GM19455 (cell line): Measurements from ENCODE around the gene RFC2.

Source experiments
- ATAC-seq: cut with Tn5 transposase; IDR thresholded peaks from one replicate; pipeline ENCODE4 v1.9.1; 2021; ENCODE audit not compliant: unreplicated experiment

RFC2 gene

GRCh38 chr7:74193913-74194312, 60.3 kb downstream of the RFC2 start:
- ATAC-seq = no peak

GRCh38 chr7:74193054-74193453, 61.1 kb downstream of the RFC2 start:
- no peak for ATAC-seq

GRCh38 chr7:74191231-74191630, 63.0 kb downstream of the RFC2 start:
- no peak for ATAC-seq

GRCh38 chr7:74190259-74190658, 63.9 kb downstream of the RFC2 start:
- ATAC-seq = no peak

GRCh38 chr7:74187915-74188675, 66.1 kb downstream of the RFC2 start:
- ATAC-seq = no peak

GRCh38 chr7:74185636-74186035, 68.6 kb downstream of the RFC2 start:
- no peak for ATAC-seq

- no peak for ATAC-seq
Observed at GRCh38 chr7:74185016-74185415, 69.2 kb downstream of the RFC2 start.

GRCh38 chr7:74183653-74184450, 70.3 kb downstream of the RFC2 start:
- ATAC-seq = no peak

- ATAC-seq = no peak
Observed at GRCh38 chr7:74183142-74183541, 71.1 kb downstream of the RFC2 start.

GRCh38 chr7:74182453-74183090, 71.6 kb downstream of the RFC2 start:
- ATAC-seq = no peak

GRCh38 chr7:74181821-74182220, 72.4 kb downstream of the RFC2 start:
- no peak for ATAC-seq
